GM19395 (cell line): ENCODE results near the gene PFKFB4.

Experiments used
- ATAC-seq: cut with Tn5 transposase; IDR thresholded peaks from one replicate; pipeline ENCODE4 v1.9.1; 2021; ENCODE audit warnings: mild to moderate bottlenecking, moderate library complexity; ENCODE audit not compliant: unreplicated experiment

PFKFB4 gene

DNA sequence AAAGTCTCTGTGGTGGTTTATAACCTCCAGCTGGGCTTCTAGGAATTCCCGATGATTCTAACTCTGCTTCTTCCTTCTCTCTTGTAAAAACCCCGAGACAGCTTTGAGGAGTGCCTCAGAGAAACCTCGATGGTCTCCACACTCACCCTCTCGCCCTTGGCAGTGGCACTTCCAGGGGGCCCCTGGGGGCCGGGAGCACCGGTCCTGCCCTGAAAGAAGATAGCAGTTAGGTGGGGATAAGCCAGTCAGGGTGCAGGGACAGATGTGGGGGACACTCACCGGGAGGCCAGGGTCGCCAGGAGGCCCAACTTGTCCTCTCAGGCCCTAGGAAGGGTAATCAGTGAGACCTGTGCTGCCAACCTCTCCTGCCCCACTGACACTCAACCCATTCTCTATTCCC is 28.8 kb upstream of the PFKFB4 start:
- ATAC-seq, result no peak

DNA sequence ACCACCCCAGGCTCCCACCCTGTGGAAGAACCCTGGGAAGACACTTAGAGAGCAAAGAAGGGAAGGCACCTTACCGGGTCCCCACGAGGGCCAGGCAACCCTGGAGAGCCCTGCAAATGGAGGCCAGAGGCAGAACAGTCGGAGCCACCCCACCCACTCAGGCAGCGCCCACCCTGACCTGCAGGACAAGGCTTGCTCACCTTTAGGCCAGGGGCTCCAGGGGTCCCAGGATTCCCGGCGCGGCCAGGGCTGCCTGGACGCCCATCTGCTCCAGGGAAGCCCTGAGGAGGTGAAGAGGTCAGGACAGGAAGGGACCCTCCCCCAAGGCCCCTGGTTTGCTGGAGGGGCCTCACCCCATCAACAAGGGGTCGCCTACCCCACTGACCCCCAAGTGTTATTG is 28.2 kb upstream of the PFKFB4 start:
- ATAC-seq, result no peak

DNA sequence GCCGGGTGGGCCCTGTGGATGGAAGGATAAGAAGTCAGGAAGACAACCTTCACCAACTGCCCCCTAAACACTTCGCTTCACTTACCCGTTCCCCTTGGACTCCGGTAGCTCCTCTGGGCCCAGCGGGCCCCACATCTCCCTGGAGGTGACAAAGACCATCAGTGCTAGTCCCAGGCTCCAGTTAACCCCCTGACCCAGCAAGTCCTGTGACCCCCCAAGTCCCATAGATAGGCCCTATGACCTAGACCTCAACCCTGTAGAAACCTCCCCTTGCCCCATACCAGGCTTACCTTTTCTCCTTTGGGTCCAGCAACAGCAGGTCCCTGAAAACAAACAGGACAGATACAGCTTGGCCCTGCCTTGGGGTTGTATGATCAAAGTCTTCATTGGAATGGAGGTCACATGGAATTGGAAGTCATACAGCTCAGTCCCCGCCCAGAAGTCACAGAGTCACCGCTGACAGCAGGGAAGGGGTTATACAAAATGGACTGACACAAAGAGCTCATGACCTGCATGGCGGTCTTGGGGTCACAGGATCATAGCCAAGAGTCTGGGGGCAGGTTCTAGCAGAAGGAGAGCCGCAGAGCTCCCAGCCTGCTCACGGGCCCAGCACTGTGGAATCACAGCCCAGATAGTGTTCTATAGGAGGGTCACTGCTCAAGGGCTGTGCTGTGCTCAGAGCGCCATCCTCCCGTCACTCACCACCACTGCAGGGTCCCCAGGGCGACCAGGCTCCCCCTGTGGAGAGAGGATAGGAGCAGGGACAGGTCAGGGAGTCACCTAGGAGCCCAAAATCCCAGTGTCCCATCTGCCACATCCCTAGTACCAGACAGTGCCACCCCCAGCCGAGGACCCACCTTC is 25.2 kb upstream of the PFKFB4 start:
- no peak for ATAC-seq

DNA sequence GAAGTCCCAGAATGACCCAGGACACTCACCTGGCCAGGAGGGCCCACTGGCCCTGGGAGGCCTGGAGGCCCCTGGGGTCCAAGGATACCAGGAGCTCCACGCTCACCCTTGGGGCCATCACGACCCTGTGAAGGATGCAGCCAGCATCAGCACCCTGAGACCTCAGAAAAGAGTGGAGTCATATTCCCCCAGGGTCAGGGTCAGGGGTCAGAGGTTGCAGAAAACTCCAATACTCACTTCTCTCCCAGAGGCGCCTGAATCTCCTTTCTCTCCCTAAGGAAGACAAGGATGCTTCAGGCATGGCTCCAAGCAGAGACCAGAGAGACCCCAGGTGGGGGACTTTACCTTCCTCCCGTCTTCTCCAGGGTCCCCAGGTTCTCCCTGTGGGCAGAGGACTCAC is 20.0 kb upstream of the PFKFB4 start:
- no peak for ATAC-seq

DNA sequence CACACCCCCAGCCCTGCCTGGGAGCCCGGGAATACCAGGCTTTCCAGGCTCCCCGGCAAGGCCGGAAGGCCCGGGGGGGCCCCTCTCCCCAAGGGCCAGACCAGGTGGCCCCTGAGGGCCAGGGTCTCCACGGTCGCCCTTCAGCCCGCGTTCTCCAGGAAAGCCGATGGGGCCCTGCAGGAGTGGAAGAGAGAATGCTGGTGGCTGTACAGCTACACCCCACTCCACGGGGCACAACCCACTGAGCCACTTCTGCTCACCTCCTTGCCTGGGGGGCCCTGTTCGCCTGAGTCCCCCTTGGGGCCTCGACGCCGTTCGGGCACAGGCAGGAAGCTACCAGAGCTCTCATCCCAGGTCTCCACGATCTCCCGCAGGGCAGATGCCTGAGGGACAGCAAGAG is 18.8 kb upstream of the PFKFB4 start:
- no peak for ATAC-seq

DNA sequence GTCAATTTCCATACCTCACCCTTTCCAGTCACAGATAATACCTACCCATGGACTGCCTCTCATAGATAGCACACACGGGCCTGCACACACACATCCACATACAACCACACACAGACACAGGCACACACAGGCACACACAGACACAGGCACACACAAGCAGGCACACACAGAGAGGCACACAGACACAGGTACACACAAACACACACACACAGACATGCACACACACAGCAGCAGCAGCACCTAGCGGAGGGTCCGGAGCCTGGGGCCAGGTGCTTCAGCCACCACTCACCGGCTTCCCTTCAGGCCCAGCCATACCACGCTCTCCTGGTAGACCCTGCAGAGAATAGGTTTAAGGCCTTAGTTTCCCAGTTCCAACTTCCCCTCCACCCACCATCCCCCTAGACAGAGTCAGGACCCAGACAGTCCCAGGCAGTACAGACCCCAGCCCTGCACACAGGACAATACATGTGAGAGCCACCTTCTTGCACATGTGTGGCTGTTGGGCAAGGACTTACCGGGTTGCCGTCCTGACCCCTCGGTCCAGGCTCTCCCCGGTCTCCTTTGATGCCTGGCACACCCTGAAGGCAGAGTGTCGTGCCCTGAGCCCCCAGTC is 17.5 kb upstream of the PFKFB4 start:
- ATAC-seq, result no peak

DNA sequence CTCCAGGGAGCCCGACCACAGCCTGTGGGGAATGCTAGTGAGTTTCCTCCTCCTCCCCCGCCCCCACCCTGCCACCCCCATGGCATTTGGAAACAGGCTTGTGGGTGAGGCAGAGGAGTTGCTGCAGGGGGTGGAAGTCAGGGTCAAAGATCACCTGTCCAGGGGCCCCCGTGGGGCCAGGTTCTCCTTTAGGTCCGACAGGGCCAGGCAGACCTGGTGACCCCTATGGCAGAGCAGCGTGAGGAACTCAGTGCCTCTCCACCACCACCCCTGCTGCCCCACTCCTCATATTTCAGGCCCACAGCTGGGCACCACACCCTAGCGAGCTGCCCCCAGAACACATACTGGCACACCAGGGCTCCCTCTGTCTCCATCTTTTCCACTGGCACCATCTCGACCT is 15.9 kb upstream of the PFKFB4 start:
- no peak for ATAC-seq

DNA sequence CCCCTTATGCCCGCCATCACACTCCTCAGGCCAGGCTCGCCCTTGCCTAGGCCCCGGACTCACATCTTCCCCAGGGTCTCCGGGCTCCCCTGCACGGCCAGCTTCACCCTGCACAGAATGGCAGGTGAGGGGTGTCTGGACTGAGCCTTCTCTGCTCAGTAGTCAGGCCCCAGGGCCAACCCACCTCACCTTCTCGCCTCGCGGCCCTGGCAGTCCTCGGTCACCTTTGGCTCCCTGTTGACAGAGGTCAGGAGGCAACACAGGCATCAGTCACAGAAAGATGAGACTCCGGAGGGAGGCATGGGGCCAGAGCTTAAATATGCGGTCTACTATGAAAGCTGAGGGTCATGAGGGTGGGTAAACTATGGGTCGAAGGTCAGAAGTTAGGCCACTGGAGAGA is 15.3 kb upstream of the PFKFB4 start:
- ATAC-seq, result no peak

DNA sequence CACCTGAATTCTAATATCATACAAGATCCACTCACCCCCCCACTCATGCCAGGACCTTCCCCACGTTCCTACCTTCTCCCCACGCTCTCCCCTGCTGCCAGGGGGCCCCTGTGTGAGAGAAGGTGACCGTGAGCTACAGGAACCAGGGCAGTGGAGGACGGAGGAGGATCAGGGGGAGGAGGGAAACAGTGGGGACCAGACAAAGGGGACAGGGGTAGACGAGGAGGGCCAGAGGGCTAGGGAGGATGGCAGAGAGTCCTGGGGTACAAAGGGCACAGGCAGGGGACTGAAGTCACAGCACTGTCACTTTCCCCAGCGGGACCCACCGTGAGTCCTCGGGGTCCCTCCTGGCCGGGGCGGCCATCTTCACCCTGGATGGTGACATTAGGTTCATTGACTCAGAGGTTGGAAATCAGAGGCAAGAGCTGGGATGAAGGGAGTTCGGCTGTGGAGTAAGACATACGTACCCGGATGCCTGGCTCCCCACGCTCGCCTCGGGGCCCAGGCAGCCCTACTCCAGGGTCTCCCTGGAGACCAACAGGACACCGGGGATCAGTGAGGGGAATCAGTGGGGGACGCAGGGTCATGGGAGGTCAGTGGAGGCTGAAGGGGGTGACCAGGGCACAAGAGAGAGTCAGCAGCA is 13.3 kb upstream of the PFKFB4 start:
- no peak for ATAC-seq

DNA sequence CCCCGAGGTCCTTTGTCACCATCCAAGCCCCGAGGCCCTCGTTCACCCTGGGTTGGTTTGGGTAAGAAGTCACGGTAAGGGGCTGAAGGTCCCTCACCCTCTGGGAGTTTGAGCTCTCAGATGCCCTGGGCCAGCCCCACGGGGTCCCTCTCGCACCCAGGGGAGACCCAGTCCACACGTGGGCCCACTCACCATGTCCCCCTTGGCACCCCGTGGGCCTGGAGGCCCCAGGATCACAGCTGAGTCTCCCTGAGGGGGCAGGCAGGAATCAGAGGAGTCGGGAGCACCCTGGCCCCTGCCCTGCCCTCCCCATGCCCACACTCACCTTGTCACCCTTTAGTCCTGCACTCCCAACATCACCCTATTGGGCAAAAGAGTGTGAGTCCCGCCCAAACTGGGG is 12.8 kb upstream of the PFKFB4 start:
- ATAC-seq, result no peak

DNA sequence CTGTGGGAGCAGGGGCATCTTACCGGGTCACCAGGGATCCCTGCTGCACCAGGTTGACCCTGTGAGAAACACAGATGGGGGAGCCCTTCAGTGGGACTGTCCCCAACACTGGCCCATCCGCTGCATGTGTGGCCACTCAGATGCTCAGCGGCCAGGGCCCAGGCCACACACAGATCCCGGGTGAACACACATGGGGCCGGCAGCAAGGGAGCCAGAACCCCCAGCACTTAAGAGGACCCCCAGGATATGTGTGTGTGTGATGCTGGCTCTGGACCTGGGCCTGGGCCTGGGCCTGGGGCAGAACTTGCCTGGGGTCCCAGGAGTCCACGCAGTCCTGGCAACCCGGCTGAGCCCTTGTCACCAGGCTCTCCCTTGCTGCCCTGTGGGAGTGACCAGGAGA is 11.9 kb upstream of the PFKFB4 start:
- ATAC-seq, result no peak

DNA sequence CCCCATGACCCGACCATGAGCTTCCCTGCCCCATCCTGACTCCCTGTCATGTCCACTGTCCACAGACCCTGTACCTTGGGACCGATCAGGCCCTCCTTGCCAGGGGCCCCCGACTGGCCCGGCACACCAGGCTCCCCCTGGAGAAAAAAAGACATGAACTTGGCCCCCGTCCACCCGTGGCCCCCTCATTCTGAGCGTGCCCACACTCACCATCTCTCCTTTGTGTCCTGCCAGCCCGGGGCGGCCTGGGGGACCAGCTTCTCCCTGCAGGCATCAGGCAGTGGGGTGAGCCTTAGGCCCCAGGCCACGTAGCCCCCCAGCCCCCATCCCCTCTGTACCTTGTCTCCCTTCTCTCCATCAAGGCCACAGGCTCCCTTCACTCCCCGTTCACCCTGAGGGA is 10.9 kb upstream of the PFKFB4 start:
- ATAC-seq, result no peak

DNA sequence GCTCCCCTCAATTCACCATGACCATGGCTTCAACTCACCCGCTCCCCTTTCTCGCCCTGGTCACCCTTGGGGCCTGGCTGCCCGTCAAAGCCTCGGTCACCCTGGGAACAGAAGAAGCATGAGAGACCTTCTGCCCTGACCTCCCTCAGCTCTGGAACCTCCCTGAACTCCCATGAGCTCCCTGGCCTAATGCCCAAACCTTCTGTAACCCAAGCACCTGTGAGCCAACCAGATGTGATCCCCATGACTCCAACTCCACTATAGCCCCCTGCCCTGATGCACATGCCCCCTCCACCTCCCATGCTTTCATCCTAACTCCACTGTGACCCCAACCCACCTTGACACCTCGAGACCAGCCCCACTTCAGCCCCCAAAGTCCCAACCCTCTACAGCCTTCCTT is 10.5 kb upstream of the PFKFB4 start:
- ATAC-seq, result no peak

DNA sequence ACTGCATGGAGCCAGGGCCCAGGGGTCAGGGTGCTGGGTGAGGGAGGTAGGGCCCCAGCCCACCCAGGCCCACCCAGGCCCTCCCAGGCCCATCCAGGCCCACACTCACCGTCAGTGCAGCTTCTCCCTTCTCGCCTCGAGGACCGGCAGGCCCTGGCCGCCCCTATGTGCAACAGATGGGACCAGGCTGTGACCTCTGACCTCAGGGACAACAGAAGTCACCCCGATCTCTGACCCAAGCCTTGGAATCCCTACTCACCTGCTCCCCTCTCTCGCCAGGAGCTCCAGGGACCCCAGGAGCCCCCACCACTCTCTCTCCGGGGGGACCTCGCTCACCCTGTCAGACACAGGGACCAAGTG is 9.8 kb upstream of the PFKFB4 start:
- no peak for ATAC-seq

DNA sequence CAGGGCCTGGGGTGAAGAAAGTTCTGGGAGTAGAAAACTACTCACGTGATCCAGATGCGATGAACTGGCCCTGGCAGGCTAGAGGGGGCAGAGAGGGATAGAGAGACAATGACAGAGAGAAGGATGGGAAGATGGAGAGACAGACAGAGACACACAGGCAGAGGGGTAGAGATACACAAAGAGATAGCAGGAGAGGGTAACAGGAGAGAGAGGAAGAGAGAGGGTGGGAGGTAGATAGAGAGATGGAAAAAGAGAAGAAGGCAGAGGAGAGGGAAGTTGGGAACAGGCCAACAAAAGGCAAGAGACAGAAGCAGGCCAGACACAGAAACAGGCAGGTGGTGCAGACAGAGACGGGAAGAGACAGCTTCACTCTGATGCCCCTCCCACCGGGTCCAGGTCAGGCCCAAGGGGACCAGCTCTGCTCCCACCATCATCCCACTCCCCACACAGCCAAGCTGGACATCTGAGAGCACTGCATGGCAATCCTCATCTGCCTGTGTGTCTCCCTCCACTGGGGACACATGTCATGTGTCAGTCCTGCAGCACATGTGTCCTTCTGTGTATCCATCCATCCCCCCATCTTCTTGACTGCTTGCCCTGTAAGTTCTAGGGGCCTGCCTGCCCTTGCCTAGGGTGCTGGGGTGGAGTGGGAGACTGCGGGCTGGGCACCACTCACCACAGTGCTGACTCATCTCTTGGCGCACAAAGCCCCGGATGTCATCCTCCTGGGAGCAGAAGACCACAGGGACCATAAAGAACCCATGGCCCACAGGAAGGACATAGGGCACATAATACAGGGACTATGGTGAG is 9.2 kb upstream of the PFKFB4 start:
- no peak for ATAC-seq

DNA sequence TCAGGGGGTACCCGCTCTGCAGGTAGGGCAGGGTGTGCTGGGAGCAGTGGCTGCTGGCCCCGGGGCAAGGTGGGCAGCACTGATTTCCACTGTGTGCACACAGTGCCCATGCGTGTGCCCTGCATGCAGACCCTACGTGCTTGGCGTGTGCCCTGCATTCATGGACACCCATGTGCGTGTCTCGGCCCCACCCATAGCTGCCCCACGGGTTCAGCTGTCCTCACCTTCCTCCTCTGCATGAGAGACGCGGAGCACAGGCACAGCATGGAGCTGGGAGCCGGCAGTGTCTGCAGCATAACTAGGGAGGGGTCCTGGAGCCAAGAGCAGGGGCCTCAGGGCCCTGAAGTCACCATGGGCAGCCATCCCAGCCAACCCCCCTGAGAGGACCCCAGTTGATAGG is 8.6 kb upstream of the PFKFB4 start:
- no peak for ATAC-seq

DNA sequence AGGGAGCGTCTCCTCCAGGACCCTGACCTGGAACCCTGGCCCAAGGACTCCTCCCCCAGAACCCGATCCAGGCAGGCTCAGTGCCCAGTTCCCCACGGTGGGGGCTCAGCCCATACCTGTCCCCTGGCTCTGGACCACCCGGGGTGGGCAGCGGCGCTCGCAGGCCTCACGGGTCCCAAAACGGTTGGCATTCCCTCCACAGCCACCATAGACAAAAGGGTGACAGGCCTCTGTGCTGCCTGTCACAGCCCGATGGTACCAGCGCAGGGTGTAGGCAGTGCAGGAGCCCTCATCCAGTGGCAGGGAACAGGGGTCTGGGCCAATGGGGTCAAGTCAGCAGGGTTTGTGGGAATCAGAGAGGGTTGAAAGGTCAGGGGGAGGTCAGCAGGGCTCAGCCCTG is 8.1 kb upstream of the PFKFB4 start:
- ATAC-seq, result no peak

DNA sequence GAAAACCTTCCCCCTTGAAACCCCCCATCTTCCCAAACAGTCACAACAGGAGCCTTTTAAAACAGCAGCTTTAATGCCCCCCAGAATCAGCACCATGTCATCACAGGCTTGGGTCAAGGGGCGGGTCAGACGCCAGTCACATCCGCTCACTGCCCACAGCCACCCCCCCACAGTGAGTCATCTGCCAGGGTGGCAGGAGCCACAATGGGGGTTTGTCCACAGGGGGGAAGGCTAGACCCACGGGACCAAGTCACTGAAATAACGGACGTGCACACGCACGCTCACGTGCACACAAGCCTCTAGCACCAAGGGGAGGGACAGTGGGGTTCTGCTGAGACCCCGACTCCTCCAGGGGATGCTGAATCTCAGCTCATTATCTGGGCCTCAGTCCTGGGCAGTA is 7.4 kb upstream of the PFKFB4 start:
- ATAC-seq, result no peak

DNA sequence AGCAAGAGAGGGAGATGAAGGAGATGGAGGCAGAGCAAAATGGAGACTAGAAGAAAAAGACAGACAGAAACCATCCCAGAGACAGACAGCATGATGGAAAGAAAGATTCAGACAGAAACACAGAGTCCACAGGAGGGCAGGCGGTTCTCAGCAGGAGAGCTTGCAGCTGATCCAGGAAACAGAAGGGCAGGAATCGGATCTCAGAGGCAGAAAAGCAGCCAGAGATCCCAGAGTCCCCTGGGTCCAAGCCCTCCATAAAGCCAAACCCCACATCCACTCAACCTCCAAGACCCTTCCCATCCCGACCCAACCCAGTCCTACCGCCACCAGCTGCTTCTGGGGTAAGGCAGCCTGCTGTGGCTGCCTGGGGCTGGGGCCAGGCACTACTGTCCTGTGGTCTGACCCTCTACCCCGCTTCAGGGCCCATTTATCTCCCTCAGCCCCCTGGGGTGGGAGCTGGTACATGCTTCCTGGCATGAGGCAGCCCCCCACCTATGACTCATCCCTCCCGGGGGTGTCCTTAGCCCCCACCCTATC is 6.8 kb upstream of the PFKFB4 start, which contains the start of gene UCN2:
TSS of gene UCN2 (minus strand) at position 400 of the 537 bp plus-strand sequence. CDS start 657 bp downstream, outside the sequence.
- ATAC-seq, result no peak

DNA sequence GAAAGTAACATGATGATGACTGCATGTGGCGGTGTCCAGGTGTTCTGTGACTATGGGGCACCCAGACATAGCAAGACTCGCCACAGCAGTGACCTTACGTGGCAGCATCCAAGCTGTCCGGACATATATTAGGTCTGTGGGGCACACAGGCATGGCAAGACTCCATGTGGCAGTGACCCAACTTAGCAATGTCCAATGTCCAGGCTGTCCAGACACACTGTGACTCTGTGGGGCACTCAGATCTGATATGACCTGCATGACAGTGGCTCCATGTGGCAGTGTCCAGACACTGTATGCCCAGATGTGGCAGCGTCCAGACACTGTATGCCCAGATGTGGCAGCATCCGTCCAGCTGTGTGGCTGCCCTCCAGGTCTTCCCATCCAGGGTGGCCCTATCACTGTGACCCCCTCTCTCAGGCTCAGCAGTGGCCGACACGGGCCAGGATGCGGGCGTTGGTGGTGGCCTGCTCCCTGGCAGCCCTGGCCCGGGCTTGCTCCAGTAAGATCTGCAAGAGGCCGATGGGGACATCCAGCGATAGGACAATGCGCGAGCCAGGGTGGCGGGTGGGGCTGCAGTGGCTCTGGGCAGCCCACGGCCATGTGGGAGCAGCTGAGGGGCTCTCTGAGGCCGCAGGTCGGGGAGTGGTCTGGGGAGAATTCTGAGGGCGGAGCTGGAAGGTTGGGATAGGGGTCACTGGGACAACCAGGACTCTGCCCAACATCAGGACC is 5.9 kb upstream of the PFKFB4 start:
- ATAC-seq, result no peak
